GM21447 (cell line): ENCODE results near the gene ZNF679.
"Not testable (repeated sequence)": the region's sequence is repeated elsewhere in the genome, so short reads cannot be mapped to it uniquely, and the experiment has no call there.

Experiments used
- ATAC-seq: cut with Tn5 transposase; IDR thresholded peaks from one replicate; pipeline ENCODE4 v1.9.1; 2021; ENCODE audit not compliant: unreplicated experiment

Gene ZNF679

GRCh38 chr7:64308016-64308270 is 79.7 kb downstream of the ZNF679 start:
- no peak for ATAC-seq

- no peak for ATAC-seq
These were observed 82.2 kb downstream of the ZNF679 start for GRCh38 chr7:64310426-64310825.

DNA sequence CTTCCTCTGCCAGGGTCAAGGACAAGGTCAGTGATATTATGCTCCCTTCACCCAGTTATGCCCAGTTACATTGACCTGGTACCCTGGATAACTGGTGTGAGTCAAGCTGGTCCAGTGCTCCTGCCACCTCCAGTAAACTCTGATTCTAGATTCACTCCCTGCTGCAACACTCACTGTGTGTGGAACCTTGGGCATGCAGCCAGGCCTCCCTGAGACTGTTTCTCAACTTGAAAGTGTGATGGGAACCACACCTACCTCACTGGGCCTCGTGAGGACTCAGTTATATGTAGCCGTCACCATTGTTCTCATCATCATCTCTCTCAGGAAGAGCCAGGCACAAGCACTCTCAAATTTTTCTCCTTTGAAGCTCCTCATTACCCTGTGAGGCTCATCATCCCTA is 84.6 kb downstream of the ZNF679 start:
- no peak for ATAC-seq

DNA sequence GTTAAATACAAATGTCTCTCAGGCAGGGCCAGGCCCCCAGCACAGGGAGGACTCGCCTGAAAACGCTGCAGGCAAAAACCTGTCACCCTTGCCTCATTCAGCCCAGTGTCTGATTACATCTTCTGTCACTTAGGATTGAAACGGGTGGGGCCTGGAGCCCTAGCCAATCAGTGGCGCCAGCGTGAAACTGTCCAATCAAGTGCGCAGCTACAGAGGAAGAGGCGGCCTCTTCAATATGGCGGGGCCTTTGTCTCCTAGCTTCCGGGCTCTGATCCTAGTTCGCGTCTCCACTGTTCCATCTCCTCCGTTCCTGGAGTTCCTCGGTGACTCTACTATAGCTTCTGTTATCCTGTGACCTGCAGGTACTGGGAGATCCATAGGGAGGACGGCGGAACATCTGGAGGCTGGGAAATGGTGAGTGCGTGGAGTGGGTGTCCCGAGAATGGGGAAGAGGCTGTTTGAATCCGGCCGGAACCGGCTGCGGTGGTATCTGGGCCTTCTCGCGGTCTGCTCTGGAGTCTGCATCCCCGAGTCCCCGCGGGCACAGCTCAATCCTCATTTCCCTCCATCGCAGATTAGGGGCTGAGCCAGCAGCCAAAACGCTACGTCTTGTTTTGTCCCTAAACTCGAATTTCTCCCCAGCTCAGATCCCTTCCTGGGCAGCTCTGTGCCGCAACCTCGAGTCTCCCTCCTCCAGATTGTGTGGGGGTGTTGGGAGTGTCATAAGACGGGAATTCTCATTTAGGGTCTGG is 85.6 kb downstream of the ZNF679 start, which contains the start of gene ZNF736:
Gene ZNF736 (plus strand): TSS at position 222 of the 752 bp plus-strand sequence. CDS start 190 bp downstream, at position 412.
- peak; percentile 100 for ATAC-seq

DNA sequence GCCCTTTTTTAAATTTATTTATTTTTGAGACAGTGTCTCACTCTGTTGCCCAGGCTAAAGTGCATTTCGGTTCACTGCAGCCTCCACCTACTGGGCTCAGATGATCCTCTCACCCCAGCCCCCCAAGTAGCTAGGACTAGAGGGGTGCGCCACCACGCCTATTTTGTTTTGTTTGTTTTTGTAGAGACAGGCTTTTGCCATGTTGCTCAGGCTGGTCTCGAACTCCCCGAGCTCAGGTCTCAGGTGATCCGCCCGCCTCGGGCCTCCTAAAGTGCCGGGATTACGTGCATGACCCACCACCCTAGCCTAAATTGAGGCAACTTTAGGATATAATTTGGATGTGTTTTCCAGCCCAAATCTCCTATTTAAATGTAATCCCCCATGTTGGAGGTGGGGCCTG is 86.3 kb downstream of the ZNF679 start:
- ATAC-seq = no peak

DNA sequence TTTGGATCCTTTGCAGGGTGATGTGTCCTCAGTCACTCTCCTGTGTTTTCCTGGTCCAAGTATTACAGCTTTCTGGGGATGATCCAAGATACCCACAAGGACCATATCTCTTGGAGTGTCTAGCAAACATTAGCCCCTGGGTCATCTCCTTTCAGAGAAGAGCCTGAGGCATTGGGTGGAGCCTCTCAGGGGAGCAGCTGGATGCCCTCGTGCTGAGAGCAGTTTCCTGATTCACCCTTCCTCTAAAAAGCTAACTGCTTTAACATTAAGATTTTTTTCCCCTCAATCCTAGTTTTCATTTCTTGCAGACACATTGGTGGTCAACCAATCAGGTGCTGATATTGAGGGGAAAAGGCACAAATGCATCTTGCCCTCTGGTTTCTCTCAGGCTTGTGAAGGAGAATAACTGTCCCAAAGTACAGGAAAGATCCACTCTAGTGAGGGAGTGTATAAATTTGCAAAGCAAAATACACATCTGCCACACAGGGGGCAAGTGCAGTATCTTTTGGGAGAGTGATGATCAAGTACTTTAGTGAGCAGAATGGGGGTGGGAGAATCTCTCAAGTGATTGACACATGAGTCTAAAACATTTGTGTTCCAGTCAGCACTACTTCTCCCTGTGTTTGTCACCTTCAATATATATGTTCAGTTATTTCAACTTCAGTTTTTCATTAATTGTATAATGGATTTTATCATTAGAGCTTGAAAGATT is 87.9 kb downstream of the ZNF679 start:
- not testable (repeated sequence) for ATAC-seq
